MM.1S (cell line): ENCODE measurements around the gene SCN4B.

ENCODE experiments used
- DNase-seq: peaks from one replicate; pipeline ENCODE4 v3.0.0-alpha.2; 2015
- H2AFZ ChIP-seq: fragments of 300-600 bp; sonication (generic); 2 replicates; pipeline ENCODE4 v1.6.0; 2016; ENCODE audit warnings: antibody characterized with exemption, low read length
- H3F3A ChIP-seq: fragments of 300-600 bp; sonication (generic); 2 replicates; pipeline ENCODE4 v1.6.1; 2016; ENCODE audit warnings: mild to moderate bottlenecking, antibody characterized with exemption, low read length, moderate library complexity, mixed read lengths; ENCODE audit not compliant: insufficient read depth
- H3K27ac ChIP-seq: fragments of 300-600 bp; sonication (generic); 2 replicates; pipeline ENCODE4 v1.5.1; 2016; ENCODE audit warnings: mild to moderate bottlenecking, low read length
- H3K27me3 ChIP-seq: fragments of 300-600 bp; sonication (generic); replicated peaks from 2 replicates; pipeline ENCODE4 v1.6.0; 2016; ENCODE audit warnings: low read length; ENCODE audit not compliant: insufficient read depth
- H3K36me3 ChIP-seq: fragments of 300-600 bp; sonication (generic); replicated peaks from 2 replicates; pipeline ENCODE4 v1.6.1; 2016; ENCODE audit warnings: mild to moderate bottlenecking, low read length, mixed read lengths; ENCODE audit not compliant: insufficient read depth
- H3K4me1 ChIP-seq: fragments of 300-600 bp; sonication (generic); 2 replicates; pipeline ENCODE4 v1.6.1; 2016; ENCODE audit warnings: low read length, mixed read lengths
- H3K4me2 ChIP-seq: fragments of 300-600 bp; sonication (generic); 2 replicates; pipeline ENCODE4 v1.6.0; 2016; ENCODE audit warnings: low read depth, low read length
- H3K4me3 ChIP-seq: fragments of 300-600 bp; sonication (generic); 2 replicates; pipeline ENCODE4 v1.5.1; 2016; ENCODE audit warnings: low read length, mixed read lengths
- H3K79me2 ChIP-seq: fragments of 300-600 bp; sonication (generic); 2 replicates; pipeline ENCODE4 v1.6.1; 2016; ENCODE audit warnings: mixed run types, low read length, mixed read lengths
- H3K9ac ChIP-seq: fragments of 300-600 bp; sonication (generic); 2 replicates; pipeline ENCODE4 v1.6.1; 2016; ENCODE audit warnings: low read length, mixed read lengths
- H3K9me2 ChIP-seq: fragments of 300-600 bp; sonication (generic); replicated peaks from 2 replicates; pipeline ENCODE4 v1.6.1; 2016; ENCODE audit warnings: mild to moderate bottlenecking, low read length, mixed read lengths; ENCODE audit not compliant: insufficient read depth
- H3K9me3 ChIP-seq: fragments of 300-600 bp; sonication (generic); replicated peaks from 2 replicates; pipeline ENCODE4 v1.6.1; 2016; ENCODE audit warnings: mild to moderate bottlenecking, low read length, mixed read lengths; ENCODE audit not compliant: insufficient read depth
- H4K20me1 ChIP-seq: fragments of 300-600 bp; sonication (generic); 2 replicates; pipeline ENCODE4 v1.6.1; 2016; ENCODE audit warnings: mild to moderate bottlenecking, low read length, moderate library complexity, mixed read lengths; ENCODE audit not compliant: insufficient read depth
- EZH2 ChIP-seq: fragments of 300-600 bp; sonication (generic); optimal IDR thresholded peaks from 2 replicates; pipeline ENCODE3; 2017; ENCODE audit warnings: low read depth, mild to moderate bottlenecking, antibody characterized with exemption, low read length, mixed read lengths
- EZH2phosphoT487 ChIP-seq: fragments of 300-600 bp; sonication (generic); IDR thresholded peaks from 2 replicates; pipeline ENCODE4 v1.6.1; 2018; ENCODE audit warnings: antibody characterized with exemption, low read length
- TF ChIP-seq, protein P1 (sequence below): fragments of 300-600 bp; sonication (generic); IDR thresholded peaks from 2 replicates; pipeline ENCODE4 v1.5.1; 2016; ENCODE audit warnings: antibody characterized with exemption, low read length, mixed read lengths

The SCN4B gene

DNA sequence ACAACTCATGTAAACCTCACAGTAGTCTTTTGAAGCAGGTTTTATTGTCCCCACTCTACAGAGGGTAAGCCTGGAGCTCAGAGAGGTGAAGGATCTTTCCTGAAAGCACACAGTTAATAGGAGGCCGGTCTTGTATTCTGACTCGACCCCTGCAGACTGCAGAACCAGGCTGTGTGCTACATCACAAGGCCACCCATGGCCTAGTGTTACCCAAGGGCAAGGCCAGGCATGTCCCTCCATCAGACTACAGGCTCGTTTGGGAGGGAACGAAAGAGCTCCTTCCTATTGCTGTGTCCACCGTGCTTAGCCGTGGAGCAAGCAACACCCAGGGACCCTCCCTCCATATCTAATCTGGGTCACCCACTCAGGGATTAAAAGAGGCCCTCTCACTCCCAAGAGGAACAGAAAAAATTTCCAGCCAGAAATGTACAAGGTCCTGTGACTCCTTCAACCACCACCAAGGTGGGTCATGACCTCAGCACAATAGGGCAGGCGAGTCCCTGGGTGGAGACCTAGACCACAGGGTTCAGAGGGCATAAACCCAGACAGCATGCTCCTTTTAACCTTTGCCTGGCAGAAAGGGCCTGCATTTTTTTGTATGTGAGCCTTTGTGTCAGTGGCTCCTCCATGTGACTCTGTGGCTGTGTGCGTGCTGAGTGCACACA lies 59.6 kb downstream of the SCN4B start:
- Histone ChIP-seq H3K79me2 (no peaks in the 10 kb centered on the region), H2AFZ (no peak overlapping the region), H3K4me2 (no peak overlapping the region), H3K4me1 (no peaks in the 10 kb centered on the region), H3K36me3 (no peaks in the 10 kb centered on the region), H3K27ac (no peak overlapping the region), H3K4me3 (no peak overlapping the region), H3K9me2 (no peaks in the 10 kb centered on the region), H3K9me3 (no peaks in the 10 kb centered on the region), H3K9ac (no peak overlapping the region), H4K20me1 (no peaks in the 10 kb centered on the region), H3F3A (no peaks in the 10 kb centered on the region), H3K27me3 (no peaks in the 10 kb centered on the region)
- DNase-seq: no peak
- no peak for TF ChIP-seq EZH2phosphoT487
- TF ChIP-seq, protein P1, sequence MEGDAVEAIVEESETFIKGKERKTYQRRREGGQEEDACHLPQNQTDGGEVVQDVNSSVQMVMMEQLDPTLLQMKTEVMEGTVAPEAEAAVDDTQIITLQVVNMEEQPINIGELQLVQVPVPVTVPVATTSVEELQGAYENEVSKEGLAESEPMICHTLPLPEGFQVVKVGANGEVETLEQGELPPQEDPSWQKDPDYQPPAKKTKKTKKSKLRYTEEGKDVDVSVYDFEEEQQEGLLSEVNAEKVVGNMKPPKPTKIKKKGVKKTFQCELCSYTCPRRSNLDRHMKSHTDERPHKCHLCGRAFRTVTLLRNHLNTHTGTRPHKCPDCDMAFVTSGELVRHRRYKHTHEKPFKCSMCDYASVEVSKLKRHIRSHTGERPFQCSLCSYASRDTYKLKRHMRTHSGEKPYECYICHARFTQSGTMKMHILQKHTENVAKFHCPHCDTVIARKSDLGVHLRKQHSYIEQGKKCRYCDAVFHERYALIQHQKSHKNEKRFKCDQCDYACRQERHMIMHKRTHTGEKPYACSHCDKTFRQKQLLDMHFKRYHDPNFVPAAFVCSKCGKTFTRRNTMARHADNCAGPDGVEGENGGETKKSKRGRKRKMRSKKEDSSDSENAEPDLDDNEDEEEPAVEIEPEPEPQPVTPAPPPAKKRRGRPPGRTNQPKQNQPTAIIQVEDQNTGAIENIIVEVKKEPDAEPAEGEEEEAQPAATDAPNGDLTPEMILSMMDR: no peak
- TF ChIP-seq EZH2: no peak

DNA sequence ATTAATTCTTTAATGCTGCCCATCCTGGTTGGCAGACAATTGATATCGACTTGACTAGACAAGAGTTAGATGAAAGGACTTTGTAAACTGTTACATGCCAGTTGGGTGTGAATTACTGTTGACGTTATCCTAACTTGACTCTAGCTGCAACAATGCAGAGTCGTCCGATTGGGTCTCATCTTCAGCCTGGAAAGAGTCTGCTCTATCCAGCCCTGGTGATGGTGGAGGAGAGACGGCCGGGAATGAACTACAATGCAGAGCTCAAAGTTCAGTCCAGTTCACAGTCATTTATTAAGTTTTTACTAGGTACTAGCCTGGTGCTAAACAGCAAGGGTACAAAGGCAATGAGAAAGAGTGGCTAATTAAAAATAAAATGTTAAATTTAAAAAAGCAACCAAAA lies 60.9 kb downstream of the SCN4B start:
- Histone ChIP-seq H4K20me1 (no peaks in the 10 kb centered on the region), H3K9ac (no peak overlapping the region), H3K36me3 (no peaks in the 10 kb centered on the region), H3K27ac (no peak overlapping the region), H3F3A (no peaks in the 10 kb centered on the region), H3K9me2 (no peaks in the 10 kb centered on the region), H3K9me3 (no peaks in the 10 kb centered on the region), H3K4me1 (0 out of 2 replicates have a peak, but pooled peaks cover 5% of the 10 kb centered on the region), H3K4me3 (no peak overlapping the region), H2AFZ (no peak overlapping the region), H3K4me2 (no peak overlapping the region), H3K27me3 (no peaks in the 10 kb centered on the region), H3K79me2 (no peaks in the 10 kb centered on the region)
- TF ChIP-seq, protein P1: no peak
- no peak for TF ChIP-seq EZH2
- TF ChIP-seq EZH2phosphoT487: no peak
- no peak for DNase-seq

- H3K9me3 ChIP-seq: no peaks in the 10 kb centered on the region
- no peak overlapping the region for H3K4me3 ChIP-seq
- H3K4me1 ChIP-seq: 0 out of 2 replicates have a peak, but pooled peaks cover 10% of the 10 kb centered on the region
- no peaks in the 10 kb centered on the region for H3K36me3 ChIP-seq
- DNase-seq: no peak
- no peaks in the 10 kb centered on the region for H3K79me2 ChIP-seq
- no peaks in the 10 kb centered on the region for H3K9me2 ChIP-seq
- no peaks in the 10 kb centered on the region for H3K27me3 ChIP-seq
- no peaks in the 10 kb centered on the region for H3F3A ChIP-seq
- H3K4me2 ChIP-seq: no peak overlapping the region
- no peak overlapping the region for H3K27ac ChIP-seq
- no peak overlapping the region for H2AFZ ChIP-seq
- H4K20me1 ChIP-seq: no peaks in the 10 kb centered on the region
- TF ChIP-seq EZH2phosphoT487 (no peak), EZH2 (no peak)
- TF ChIP-seq, protein P1: no peak
- no peak overlapping the region for H3K9ac ChIP-seq
Observed at GRCh38 chr11:118090545-118091162, 62.0 kb downstream of the SCN4B start.
